ENCODE data around the gene EVC.

The EVC gene

GRCh38 chr4:5813882-5814255 lies 102.9 kb downstream of the EVC start:
- no peak overlapping the region for H3K4me3 ChIP-seq
- no peak for DNase-seq (ENCODE audit: low read depth, low spot score)
- peaks cover 7% of the 10 kb centered on the region; the same call in 1 of the 2 replicates for H3K36me3 ChIP-seq (ENCODE audit: insufficient read depth, low read length)
- no peak overlapping the region for H3K9ac ChIP-seq (ENCODE audit: insufficient read length)
- H3K9me3 ChIP-seq (ENCODE audit: low read depth, low read length) = no peaks in the 10 kb centered on the region
- TF ChIP-seq FOXP2 (optimal IDR thresholded peaks at IDR 0.05; ENCODE audit: control extremely low read depth, extremely low read length, insufficient read depth) = no peak
- no peak for TF ChIP-seq POLR2AphosphoS5 (IDR thresholded peaks at IDR 0.05; ENCODE audit: borderline replicate concordance, low read depth, low read length)
- no peak for TF ChIP-seq EZH2 (IDR thresholded peaks at IDR 0.05)
- H3K27ac ChIP-seq = no peak overlapping the region

- Histone ChIP-seq H3K4me3 (no peak overlapping the region), H3K9me3 (ENCODE audit: low read depth, low read length) (no peaks in the 10 kb centered on the region), H3K9ac (ENCODE audit: insufficient read length) (no peak overlapping the region), H3K27ac (no peak overlapping the region), H3K36me3 (ENCODE audit: insufficient read depth, low read length) (peaks cover 7% of the 10 kb centered on the region; the same call in 1 of the 2 replicates)
- DNase-seq (ENCODE audit: low read depth, low spot score) = no peak
- TF ChIP-seq POLR2AphosphoS5 (IDR thresholded peaks at IDR 0.05; ENCODE audit: borderline replicate concordance, low read depth, low read length) (no peak), EZH2 (IDR thresholded peaks at IDR 0.05) (no peak), FOXP2 (optimal IDR thresholded peaks at IDR 0.05; ENCODE audit: control extremely low read depth, extremely low read length, insufficient read depth) (no peak)
These were observed 103.4 kb downstream of the EVC start for GRCh38 chr4:5814421-5814820.

GRCh38 chr4:5815641-5816040 lies 104.6 kb downstream of the EVC start:
- no peak overlapping the region for H3K4me3 ChIP-seq
- DNase-seq (ENCODE audit: low read depth, low spot score) = no peak
- peaks cover 2% of the 10 kb centered on the region; the same call in 1 of the 2 replicates for H3K36me3 ChIP-seq (ENCODE audit: insufficient read depth, low read length)
- no peak for TF ChIP-seq EZH2 (IDR thresholded peaks at IDR 0.05)
- TF ChIP-seq FOXP2 (optimal IDR thresholded peaks at IDR 0.05; ENCODE audit: control extremely low read depth, extremely low read length, insufficient read depth) = no peak
- no peak for TF ChIP-seq POLR2AphosphoS5 (IDR thresholded peaks at IDR 0.05; ENCODE audit: borderline replicate concordance, low read depth, low read length)
- H3K27ac ChIP-seq = no peak overlapping the region
- no peak overlapping the region for H3K9ac ChIP-seq (ENCODE audit: insufficient read length)
- H3K9me3 ChIP-seq (ENCODE audit: low read depth, low read length) = no peaks in the 10 kb centered on the region

GRCh38 chr4:5816101-5816500 lies 105.1 kb downstream of the EVC start:
- Histone ChIP-seq H3K36me3 (ENCODE audit: insufficient read depth, low read length) (no peaks in the 10 kb centered on the region; the same call in 1 of the 2 replicates), H3K27ac (no peak overlapping the region), H3K9ac (ENCODE audit: insufficient read length) (no peak overlapping the region), H3K9me3 (ENCODE audit: low read depth, low read length) (no peaks in the 10 kb centered on the region), H3K4me3 (no peak overlapping the region)
- no peak for DNase-seq (ENCODE audit: low read depth, low spot score)
- TF ChIP-seq FOXP2 (optimal IDR thresholded peaks at IDR 0.05; ENCODE audit: control extremely low read depth, extremely low read length, insufficient read depth) (no peak), POLR2AphosphoS5 (IDR thresholded peaks at IDR 0.05; ENCODE audit: borderline replicate concordance, low read depth, low read length) (no peak)

DNA sequence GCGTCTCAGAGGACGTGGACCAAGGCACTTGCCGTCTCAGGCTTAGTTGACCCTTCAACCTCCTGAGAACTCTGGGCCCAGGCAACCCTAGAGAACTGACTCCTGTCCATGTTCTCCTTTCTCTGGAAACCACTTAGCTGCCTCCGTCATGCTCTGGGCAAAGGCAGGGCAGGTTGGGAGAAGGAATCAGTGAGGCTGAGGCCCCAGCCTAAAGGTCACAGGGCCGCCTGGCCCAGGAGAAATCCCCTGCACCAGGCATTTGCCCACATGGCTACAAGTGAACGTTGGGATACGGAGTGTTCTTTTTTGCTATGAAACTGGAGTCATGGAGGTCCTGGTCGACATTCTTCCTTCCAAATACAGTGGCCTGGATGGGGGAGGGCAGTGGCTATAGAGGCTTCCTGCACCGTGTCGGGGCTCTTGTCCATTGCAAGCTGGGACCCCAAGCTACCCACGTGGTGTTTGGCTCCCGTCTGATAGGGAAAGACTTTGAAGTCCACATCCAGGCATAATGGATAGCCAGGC lies 105.9 kb downstream of the EVC start:
- no peaks in the 10 kb centered on the region for H3K36me3 ChIP-seq (ENCODE audit: insufficient read depth, low read length)
- H3K4me3 ChIP-seq = no peak overlapping the region
- TF ChIP-seq POLR2AphosphoS5 (IDR thresholded peaks at IDR 0.05; ENCODE audit: borderline replicate concordance, low read depth, low read length) = no peak
- TF ChIP-seq FOXP2 (optimal IDR thresholded peaks at IDR 0.05; ENCODE audit: control extremely low read depth, extremely low read length, insufficient read depth) = no peak
- TF ChIP-seq EZH2 (IDR thresholded peaks at IDR 0.05) = no peak
- no peaks in the 10 kb centered on the region for H3K9me3 ChIP-seq (ENCODE audit: low read depth, low read length)
- DNase-seq (ENCODE audit: low read depth, low spot score) = no peak
- no peak overlapping the region for H3K9ac ChIP-seq (ENCODE audit: insufficient read length)
- H3K27ac ChIP-seq = no peak overlapping the region

DNA sequence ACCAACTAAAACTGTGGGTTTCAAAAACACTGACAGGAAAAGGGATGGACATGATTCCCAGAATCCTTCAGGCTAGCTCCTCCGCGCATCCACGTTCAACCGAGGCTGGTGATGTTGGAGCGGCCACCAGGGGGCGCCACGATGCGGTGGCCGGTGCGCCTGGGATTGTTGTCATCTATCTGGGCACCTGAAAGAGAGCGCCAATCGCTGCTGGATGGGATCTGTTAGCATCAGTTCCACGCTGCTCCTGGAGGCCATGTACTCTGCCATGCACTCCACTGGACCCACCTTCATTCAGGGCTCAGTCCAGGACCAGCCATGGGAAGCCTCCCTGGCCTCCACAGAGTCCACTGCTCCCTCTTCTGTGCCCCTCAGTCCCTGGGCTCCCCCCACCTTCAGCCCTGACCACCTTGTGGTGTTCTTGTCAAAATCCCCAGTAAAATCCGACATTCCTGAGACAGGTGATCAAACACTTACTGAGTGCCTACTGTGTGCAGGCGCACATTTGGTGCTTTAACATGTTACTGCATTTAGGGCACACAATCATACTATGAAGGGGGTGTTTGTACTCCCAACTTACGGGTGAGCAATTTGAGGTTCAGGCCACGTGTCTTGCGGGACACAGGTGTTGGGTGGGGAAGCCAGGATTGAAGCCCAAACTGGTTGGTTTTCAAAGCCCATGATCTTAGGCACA lies 110.8 kb downstream of the EVC start:
- TF ChIP-seq FOXP2 (optimal IDR thresholded peaks at IDR 0.05; ENCODE audit: control extremely low read depth, extremely low read length, insufficient read depth) (no peak), EZH2 (IDR thresholded peaks at IDR 0.05) (no peak), POLR2AphosphoS5 (IDR thresholded peaks at IDR 0.05; ENCODE audit: borderline replicate concordance, low read depth, low read length) (no peak)
- Histone ChIP-seq H3K4me3 (no peak overlapping the region), H3K9me3 (ENCODE audit: low read depth, low read length) (no peaks in the 10 kb centered on the region), H3K9ac (ENCODE audit: insufficient read length) (no peak overlapping the region), H3K36me3 (ENCODE audit: insufficient read depth, low read length) (no peaks in the 10 kb centered on the region), H3K27ac (no peak overlapping the region)
- no peak for DNase-seq (ENCODE audit: low read depth, low spot score)

DNA sequence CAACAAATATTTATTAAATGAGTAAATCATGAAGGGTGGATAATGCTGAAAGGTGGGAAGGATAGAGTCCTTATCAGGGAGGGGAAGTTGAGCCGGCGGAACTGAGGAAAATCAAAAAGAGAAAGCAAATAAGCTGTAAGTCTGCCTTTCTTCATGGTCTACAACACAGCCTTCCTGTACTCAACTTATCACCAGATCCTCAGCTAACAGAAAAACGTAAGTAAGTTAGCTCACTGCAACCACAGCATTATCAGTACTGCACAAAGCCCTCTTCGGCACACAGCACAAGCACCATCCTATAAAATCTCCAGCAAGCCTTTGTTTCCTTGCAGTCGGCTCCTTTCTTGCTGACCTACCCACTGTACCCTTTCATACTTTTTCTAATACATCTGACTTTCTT lies 111.6 kb downstream of the EVC start:
- Histone ChIP-seq H3K27ac (no peak overlapping the region), H3K36me3 (ENCODE audit: insufficient read depth, low read length) (no peaks in the 10 kb centered on the region), H3K4me3 (no peak overlapping the region), H3K9ac (ENCODE audit: insufficient read length) (no peak overlapping the region), H3K9me3 (ENCODE audit: low read depth, low read length) (no peaks in the 10 kb centered on the region)
- TF ChIP-seq POLR2AphosphoS5 (IDR thresholded peaks at IDR 0.05; ENCODE audit: borderline replicate concordance, low read depth, low read length) (no peak), EZH2 (IDR thresholded peaks at IDR 0.05) (no peak), FOXP2 (optimal IDR thresholded peaks at IDR 0.05; ENCODE audit: control extremely low read depth, extremely low read length, insufficient read depth) (no peak)
- no peak for DNase-seq (ENCODE audit: low read depth, low spot score)

DNA sequence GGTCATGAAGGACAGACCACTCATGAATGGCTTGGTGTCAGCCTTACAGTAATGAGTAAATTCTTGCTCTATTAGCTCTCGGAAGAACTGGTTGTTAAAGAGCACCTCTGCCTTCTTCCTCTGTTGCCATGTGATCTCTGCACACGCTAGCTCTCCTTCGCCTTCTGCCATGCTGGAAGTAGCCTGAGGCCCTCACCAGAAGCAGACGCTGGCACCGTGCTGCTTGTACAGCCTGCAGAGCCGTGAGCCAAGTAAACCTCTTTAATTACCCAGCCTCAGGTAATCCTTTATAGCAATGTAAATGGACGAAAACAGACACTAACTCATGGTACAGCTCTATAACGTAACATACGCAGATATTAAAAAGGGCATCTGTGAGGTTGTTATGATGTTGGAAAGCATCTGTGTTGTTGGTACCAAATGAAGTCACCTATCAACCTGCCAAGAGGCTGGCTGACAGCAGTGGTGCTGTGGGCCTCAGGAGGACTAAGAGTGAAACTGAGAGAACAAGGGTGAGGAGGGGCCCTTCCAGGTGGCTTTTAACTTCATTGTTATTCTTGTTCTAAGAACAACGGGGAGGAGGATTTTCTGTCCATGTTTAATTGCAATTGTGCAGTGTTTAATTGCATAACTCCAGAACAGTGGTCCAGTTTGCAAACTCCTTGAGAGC lies 112.7 kb downstream of the EVC start:
- no peak for DNase-seq (ENCODE audit: low read depth, low spot score)
- Histone ChIP-seq H3K9ac (ENCODE audit: insufficient read length) (no peak overlapping the region), H3K27ac (no peak overlapping the region), H3K9me3 (ENCODE audit: low read depth, low read length) (no peaks in the 10 kb centered on the region), H3K36me3 (ENCODE audit: insufficient read depth, low read length) (no peaks in the 10 kb centered on the region), H3K4me3 (no peak overlapping the region)
- no peak for TF ChIP-seq POLR2AphosphoS5 (IDR thresholded peaks at IDR 0.05; ENCODE audit: borderline replicate concordance, low read depth, low read length)
- TF ChIP-seq EZH2 (IDR thresholded peaks at IDR 0.05) = no peak
- no peak for TF ChIP-seq FOXP2 (optimal IDR thresholded peaks at IDR 0.05; ENCODE audit: control extremely low read depth, extremely low read length, insufficient read depth)
